Motor neuron (in vitro differentiated cells): Measurements from ENCODE around the gene ATG4D. TPM values are rescaled to one million over a fixed set of nuclear protein-coding genes. Genes with fewer than 3 reads are reported as not detected.
A peak's percentile ranks its signal among the peaks of the same experiment; 100 is the strongest.
"Not testable (repeated sequence)": the region's sequence is repeated elsewhere in the genome, so short reads cannot be mapped to it uniquely, and the experiment has no call there.

ENCODE experiments used
- ATAC-seq, 8 experiments: fragments of 200-7000 bp; cut with Tn5 transposase; replicated peaks in 6 of 8; 2 replicates each; pipeline ENCODE4 v1.8.0; 2021; ENCODE audit warnings: mild to moderate bottlenecking in 8 of 8, moderate library complexity in 8 of 8
- H3K27ac ChIP-seq, 2 donors: fragments of 250-450 bp; sonication (Bioruptor Pico); 2 replicates each; pipeline ENCODE4 v1.9.0; 2021; ENCODE audit warnings: antibody characterized with exemption in 2 of 2, mild to moderate bottlenecking in 2 of 2, moderate library complexity in 1 of 2
- H3K4me1 ChIP-seq, 2 donors: fragments of 250-450 bp; sonication (Bioruptor Pico); replicated peaks in 1 of 2; 2 replicates each; pipeline ENCODE4 v1.6.1; 2021; ENCODE audit warnings: antibody characterized with exemption in 2 of 2, mild to moderate bottlenecking in 2 of 2, moderate library complexity in 1 of 2
- H3K4me3 ChIP-seq, 5 donors: fragments of 250-450 bp; sonication (Bioruptor Pico); 2 replicates each; pipeline ENCODE4 v1.9.0; 2021; ENCODE audit warnings: antibody characterized with exemption in 5 of 5, mild to moderate bottlenecking in 5 of 5, moderate library complexity in 4 of 5
- WGBS, 10 experiments: fragments of 450-650 bp; shearing (Covaris generic); methylation state at CpG; one replicate each; pipeline ENCODE4 v1.0.0; 2022; 5-methylcytosine and 5-hydroxymethylcytosine counted together
- in situ Hi-C, 9 experiments: fragments of 400-800 bp; cut with MboI; loops; one replicate each; pipeline ENCODE4 v1.15.0; 2021; ENCODE audit warnings: low sequenced_read_pairs in 9 of 9, low pct_unique_long_range_greater_than_20kb in 2 of 9; ENCODE audit not compliant: unreplicated experiment in 9 of 9
- total RNA-seq, 8 experiments: library from RNA; unstranded; fragments of 300-600 nt; gene quantifications; 2 replicates each; pipeline versions ENCODE4 v1.2.3 to v1.2.4, GENCODE V29; 2022

The ATG4D gene
- total RNA-seq, 8 experiments from 2014 or later, result 14.6 to 54.2 (median 29.5) TPM

DNA sequence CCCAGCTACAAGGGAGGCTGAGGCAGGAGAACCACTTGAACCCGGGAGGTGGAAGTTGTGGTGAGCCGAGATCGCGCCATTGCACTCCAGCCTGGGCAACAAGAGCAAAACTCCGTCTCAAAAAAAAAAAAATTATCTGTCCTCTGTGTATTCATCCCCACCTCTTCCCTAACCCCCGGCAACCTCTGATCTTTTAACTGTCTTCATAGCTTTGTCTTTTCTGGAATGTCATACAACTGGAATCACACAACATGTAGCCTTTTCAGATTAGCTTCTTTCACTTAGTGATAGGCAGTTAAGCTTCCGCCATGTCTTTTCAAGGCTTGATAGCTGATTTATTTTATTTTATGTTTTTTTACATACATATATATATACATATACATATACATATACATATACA lies 18.1 kb upstream of the ATG4D start:
- Histone ChIP-seq H3K27ac (no peak overlapping the region), H3K4me1 (no peaks in the 10 kb centered on the region), H3K4me3 (no peak overlapping the region)
- in situ Hi-C loops, result no loop called here
- no peak for ATAC-seq
- WGBS, 10 experiments, result 44 to 100% (median 92%) methylated on average over 1 to 5 of the region's 7 CpGs; no CpG with 5 or more reads in 3 of the 10 experiments

DNA sequence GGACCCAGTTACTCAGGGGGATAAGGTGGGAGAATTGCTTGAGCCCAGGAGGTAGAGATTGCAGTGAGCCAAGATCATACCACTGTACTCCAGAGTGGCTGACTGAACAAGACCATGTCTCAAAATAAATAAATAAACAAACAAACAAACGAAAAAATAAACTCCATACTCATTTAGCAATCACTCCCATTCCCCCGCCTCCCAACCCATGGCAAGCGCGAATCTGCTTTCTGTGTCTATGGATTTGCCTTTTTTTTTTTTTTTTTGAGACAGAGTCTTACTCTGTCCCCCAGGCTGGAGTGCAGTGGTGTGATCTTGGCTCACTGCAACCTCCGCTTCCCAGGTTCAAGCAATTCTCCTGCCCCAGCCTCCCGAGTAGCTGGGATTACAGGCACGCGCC lies 16.8 kb upstream of the ATG4D start:
- H3K4me1 ChIP-seq, ATAC-seq, in situ Hi-C loops: not testable (repeated sequence)

DNA sequence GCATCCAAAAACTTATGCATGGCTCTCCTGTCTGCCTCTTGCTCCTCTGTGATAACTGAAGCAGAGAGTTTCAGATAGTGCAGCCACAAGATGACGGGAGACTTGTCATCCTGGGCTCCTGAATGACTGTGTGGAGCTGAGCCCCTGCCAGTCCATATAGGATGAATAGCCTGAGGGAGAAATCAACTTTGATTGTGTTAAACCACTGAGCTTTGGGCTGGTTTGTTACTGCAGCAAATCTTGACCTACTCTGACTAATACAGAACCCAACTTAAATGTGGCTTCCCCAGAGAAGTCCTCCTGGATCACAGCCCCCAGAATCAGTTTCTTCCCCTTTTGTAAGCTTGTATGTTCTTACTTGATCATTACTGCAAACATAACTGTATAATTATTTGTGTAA lies 11.2 kb upstream of the ATG4D start:
- ATAC-seq, result no peak
- no peaks in the 10 kb centered on the region for H3K4me1 ChIP-seq
- H3K4me3 ChIP-seq, result no peak overlapping the region
- WGBS, 10 experiments, result 38 to 100% (median 92%) methylated on average over 1 of the region's 1 CpG; no CpG with 5 or more reads in 6 of the 10 experiments
- in situ Hi-C loops, result no loop called here
- H3K27ac ChIP-seq, result no peak overlapping the region

More for the DNA sequence above, 16.8 kb upstream of the ATG4D start:
- H3K4me3 ChIP-seq, H3K27ac ChIP-seq: not testable (repeated sequence)
- 65 to 95% (median 83%) methylated on average over 3 to 8 of the region's 8 CpGs; no CpG with 5 or more reads in 2 of the 10 experiments for WGBS, 10 experiments

DNA sequence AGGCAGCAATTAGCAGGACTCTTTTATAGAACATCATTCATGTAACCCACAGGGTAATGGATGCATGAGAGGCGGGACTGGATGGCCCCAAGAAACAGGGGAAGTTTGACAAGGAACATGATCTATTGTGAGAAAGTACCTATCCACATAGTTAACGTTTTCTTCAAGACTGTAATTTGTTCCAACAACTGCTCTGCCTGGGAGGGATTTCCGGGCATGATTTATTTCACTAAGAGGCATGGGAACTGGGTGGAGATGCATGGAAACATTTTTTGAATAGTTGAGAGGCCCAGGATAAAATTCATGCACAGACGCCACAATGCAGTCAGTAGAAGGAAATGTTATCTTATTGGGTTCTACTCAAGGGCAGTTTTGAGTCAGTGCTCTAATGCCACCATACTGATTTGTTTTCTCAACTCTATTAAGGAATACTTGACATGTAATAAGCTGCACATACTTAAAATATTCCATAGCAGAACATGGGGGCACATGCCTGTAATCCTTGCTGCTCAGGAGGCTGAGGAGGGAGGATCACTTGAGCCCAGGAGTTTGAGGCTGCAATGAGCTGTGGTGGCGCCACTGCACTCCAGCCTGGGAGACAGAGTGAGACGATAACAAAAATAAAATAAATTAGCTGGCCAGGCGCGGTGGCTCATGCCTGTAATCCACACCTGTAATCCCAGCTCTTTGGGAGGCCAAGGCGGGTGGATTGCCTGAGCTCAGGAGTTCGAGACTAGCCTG lies 9.9 kb upstream of the ATG4D start:
- WGBS, 10 experiments, result 17 to 93% (median 60%) methylated on average over 1 to 9 of the region's 10 CpGs; no CpG with 5 or more reads in 1 of the 10 experiments
- peak; percentile 58 to 96 (median 74) for ATAC-seq
- H3K4me1 ChIP-seq, result no peaks in the 10 kb centered on the region
- no peak overlapping the region for H3K4me3 ChIP-seq
- H3K27ac ChIP-seq, result no peak overlapping the region
- in situ Hi-C loops, result no loop called here

DNA sequence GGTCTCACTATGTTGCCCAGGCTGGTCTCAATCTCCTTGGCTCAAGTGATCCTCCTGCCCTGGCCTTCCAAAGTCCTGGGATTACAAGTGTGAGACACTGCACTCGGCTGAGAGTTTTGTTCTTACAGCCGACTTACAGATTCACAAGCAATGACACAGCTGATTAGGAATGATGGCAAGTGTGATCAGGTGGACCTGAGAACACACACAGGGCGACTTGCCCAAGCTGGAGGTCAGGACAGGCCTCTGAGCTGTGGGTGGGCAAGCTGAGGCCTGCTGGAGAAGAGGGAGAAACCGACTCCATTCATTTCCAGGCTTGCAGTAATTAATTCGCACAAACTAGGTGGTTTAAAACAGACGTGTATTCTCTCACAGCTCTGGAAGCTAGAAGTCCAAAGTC lies 8.1 kb upstream of the ATG4D start:
- no peak overlapping the region for H3K4me3 ChIP-seq
- H3K4me1 ChIP-seq, result no peaks in the 10 kb centered on the region
- no peak for ATAC-seq
- no peak overlapping the region for H3K27ac ChIP-seq
- in situ Hi-C loops, result no loop called here
- WGBS, 10 experiments, result 40 to 72% (median 41%) methylated on average over 1 to 6 of the region's 6 CpGs; no CpG with 5 or more reads in 5 of the 10 experiments

DNA sequence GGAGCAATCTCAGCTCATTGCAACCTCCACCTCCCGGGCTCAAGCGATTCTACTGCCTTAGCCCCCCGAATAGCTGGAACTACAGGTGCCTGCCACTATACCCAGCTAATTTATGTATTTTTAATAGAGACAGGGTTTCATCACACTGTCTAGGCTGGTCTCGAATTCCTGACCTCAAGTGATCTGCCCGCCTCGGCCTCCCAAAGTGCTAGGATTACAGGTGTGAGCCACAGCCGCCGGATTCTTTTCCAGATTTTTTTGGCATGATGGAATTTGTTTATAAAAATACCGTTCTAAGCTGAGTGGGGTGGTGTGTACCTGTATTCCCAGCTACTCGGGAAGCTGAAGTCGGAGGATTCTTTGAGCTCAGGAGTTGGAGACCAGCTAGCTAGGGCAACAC lies 6.0 kb upstream of the ATG4D start:
- Histone ChIP-seq H3K27ac (no peak overlapping the region), H3K4me3 (no peak overlapping the region), H3K4me1 (no peaks in the 10 kb centered on the region)
- WGBS, 10 experiments, result 42 to 92% (median 74%) methylated on average over 4 to 11 of the region's 11 CpGs
- ATAC-seq, result no peak
- in situ Hi-C loops, result no loop called here

DNA sequence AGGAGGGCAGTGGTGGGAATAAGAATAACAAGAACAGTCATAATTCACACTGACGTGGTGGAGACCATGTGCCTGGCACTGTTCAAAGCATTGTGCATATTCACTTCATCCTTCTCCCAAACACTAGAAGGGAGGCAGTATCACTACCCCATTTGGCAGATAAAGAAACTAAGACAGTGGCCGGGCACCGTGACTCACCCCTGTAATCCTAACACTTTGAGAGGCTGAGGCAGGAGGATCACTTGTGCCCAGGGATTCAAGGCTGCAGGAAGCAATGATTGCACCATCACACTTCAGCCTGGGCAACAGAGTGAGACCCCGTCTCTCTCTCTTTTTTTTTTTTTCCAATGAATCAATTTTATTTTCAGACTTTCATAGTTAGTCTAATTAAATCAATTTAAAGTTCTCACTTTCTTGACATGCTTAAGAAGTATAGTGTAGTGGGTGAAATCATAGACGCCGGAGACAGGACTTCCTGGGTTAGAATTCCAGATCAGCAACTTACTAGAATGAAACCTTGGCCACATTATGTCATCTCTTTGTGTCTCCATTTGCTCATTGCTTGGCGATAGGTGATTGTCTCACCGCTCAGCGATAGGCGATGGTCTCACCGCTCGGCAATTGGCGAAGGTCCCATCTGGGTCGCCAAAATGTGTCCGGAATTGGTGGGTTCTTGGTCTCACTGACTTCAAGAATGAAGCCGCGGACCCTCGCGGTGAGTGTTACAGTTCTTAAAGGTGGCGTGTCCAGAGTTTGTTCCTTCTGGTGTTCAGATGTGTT lies 5.3 kb upstream of the ATG4D start:
- Histone ChIP-seq H3K4me1 (no peaks in the 10 kb centered on the region), H3K27ac (no peak overlapping the region), H3K4me3 (no peak overlapping the region)
- no peak for ATAC-seq
- in situ Hi-C loops, result no loop called here
- WGBS, 10 experiments, result 17 to 100% (median 75%) methylated on average over 1 to 10 of the region's 20 CpGs; no CpG with 5 or more reads in 3 of the 10 experiments

DNA sequence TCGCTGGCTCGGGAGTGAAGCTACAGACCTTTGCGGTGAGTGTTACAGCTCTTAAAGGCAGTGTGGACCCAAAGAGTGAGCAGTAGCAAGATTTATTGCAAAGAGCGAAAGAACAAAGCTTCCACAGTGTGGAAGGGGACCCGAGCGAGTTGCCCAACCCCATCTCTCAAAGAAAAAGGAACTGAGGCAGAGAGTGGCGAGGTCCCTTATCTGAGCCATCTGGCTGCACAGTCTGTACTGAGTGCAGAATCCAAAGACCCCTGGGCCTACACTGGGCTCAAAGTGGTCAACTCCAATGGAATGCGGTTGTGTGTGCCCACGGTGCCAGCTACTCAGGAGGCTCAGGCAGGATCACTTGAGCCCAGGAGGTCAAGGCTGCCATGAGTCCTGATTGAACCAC lies 4.7 kb upstream of the ATG4D start:
- ATAC-seq, H3K4me3 ChIP-seq, H3K4me1 ChIP-seq, in situ Hi-C loops, H3K27ac ChIP-seq: not testable (repeated sequence)
- WGBS, 10 experiments, result 67 to 100% methylated on average over 1 to 2 of the region's 9 CpGs; no CpG with 5 or more reads in 8 of the 10 experiments

DNA sequence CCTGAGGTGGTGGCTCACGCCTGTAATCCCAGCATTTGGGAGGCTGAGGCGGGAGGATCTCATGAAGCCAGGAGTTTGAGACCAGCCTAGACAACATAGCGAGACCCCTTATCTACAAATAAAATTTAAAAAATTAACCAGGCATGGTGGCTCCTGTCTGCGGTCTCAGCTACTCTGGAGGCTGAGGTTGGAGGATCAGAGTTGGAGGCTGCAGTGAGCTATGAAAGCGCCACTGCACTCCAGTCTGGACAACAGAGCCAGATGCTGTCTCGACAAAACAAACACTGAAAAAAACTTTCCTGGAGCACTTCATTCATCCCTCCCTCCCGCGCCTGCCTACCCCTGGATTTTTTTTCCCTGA lies 665 bp upstream of the ATG4D start:
- 17 to 100% (median 71%) methylated on average over 1 to 7 of the region's 8 CpGs; no CpG with 5 or more reads in 3 of the 10 experiments for WGBS, 10 experiments
- in situ Hi-C loops, result no loop called here
- no peak for ATAC-seq
- Histone ChIP-seq H3K4me3 (peak overlapping the region; percentile 87 to 97 (median 96)), H3K4me1 (peaks cover 6 to 8% of the 10 kb centered on the region in 2 donors), H3K27ac (no peak overlapping the region)

DNA sequence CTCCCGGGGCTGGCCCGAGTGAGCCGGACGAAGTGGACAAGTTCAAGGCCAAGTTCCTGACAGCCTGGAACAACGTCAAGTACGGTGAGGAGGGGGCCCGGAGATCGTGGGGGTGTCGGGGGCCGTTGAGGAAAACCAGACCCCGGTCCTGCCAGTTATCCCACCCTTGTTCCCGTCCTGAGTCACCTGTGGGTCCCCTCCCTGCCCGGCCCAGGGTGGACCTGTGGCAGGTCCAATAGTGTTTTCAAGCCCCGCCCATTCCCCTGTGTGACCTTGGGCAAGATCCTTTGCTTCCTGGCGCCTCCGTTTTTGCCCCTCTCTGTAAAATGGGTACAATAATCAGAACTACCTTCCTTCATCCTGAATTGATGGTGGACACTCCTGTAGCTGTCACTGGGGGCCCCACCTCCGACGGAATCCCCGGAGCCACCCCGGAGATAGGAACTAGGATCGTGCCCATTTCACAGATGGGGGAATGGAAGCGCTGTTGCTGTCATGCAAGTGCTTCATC lies 593 bp downstream of the ATG4D start:
- Histone ChIP-seq H3K27ac (peak overlapping the region; percentile 73 to 86), H3K4me1 (peaks cover 6 to 8% of the 10 kb centered on the region in 2 donors), H3K4me3 (peak overlapping the region; percentile 87 to 97 (median 96))
- in situ Hi-C loops, result no loop called here
- peak in 5 of 8 experiments; percentile 2 to 24 (median 7) for ATAC-seq
- WGBS, 10 experiments, result 17 to 82% (median 80%) methylated on average over 1 to 4 of the region's 22 CpGs; no CpG with 5 or more reads in 7 of the 10 experiments

DNA sequence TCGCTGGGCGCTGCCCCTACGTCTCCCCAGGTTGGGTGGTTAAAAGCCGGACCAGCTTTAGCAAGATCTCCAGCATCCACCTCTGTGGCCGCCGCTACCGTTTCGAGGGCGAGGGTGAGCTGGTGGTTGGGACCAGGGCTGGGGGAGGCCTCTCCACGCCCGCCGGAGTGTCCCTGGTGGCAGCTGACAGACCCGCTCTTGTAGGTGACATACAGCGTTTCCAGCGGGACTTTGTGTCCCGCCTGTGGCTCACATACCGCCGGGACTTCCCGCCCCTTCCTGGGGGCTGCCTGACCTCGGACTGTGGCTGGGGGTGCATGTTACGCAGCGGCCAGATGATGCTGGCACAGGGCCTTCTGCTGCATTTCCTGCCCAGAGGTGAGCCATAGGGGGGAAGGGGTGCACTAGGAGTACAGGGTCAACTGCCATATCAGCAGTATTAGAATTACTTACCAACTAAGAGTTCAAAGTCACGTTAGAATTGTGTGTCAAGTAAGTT lies 1.1 kb downstream of the ATG4D start:
- in situ Hi-C loops, result no loop called here
- Histone ChIP-seq H3K4me3 (peak overlapping the region; percentile 87 to 97 (median 96)), H3K27ac (no peak overlapping the region), H3K4me1 (peaks cover 6 to 8% of the 10 kb centered on the region in 2 donors)
- ATAC-seq, result no peak
- WGBS, 10 experiments, result 0 to 74% (median 60%) methylated on average over 1 to 7 of the region's 23 CpGs; no CpG with 5 or more reads in 7 of the 10 experiments

DNA sequence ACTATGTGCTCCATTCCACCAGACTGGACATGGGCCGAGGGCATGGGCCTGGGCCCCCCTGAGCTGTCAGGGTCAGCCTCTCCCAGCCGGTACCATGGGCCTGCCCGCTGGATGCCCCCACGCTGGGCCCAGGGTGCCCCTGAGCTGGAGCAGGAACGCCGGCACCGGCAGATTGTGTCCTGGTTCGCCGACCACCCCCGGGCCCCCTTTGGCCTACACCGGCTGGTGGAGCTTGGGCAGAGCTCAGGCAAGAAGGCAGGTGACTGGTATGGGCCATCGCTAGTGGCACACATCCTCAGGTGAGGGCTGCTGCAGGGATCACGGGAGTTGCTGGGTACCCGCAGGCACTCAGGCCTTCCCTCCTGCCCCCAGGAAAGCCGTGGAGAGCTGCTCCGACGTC lies 3.1 kb downstream of the ATG4D start:
- ATAC-seq, result no peak
- Histone ChIP-seq H3K27ac (no peak overlapping the region), H3K4me3 (no peak overlapping the region), H3K4me1 (peaks cover 6 to 8% of the 10 kb centered on the region in 2 donors)
- in situ Hi-C loops, result no loop called here
- 90 to 100% methylated on average over 2 to 3 of the region's 17 CpGs; no CpG with 5 or more reads in 8 of the 10 experiments for WGBS, 10 experiments

DNA sequence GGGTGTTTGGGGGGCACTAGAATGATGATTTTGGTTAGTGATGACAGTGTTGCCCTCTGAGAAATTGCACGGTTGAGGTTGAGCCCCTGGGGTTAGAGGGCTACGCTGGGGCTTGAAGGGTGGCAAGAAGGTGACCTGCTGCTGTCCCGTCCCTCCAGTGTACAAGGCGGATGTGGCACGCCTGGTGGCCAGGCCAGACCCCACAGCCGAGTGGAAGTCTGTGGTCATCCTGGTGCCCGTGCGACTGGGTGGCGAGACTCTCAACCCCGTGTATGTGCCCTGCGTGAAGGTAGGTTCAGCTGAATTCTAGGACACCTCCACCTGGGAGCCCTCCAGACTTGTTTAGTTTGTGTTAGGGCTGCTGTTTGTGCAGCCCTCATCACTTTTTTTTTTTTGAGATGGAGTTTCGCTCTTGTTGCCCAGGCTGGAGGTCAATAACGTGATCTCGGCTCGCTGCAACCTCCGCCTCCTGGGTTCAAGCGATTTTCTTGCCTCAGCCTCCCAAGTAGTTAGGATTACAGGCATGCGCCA lies 5.1 kb downstream of the ATG4D start:
- H3K27ac ChIP-seq, result no peak overlapping the region
- no peak overlapping the region for H3K4me3 ChIP-seq
- in situ Hi-C loops, result no loop called here
- ATAC-seq, result no peak
- peaks cover 6 to 8% of the 10 kb centered on the region in 2 donors for H3K4me1 ChIP-seq
- 93 to 100% (median 100%) methylated on average over 2 to 5 of the region's 18 CpGs; no CpG with 5 or more reads in 5 of the 10 experiments for WGBS, 10 experiments
